Neural cell (in vitro differentiated cells): ENCODE results near the gene JMJD1C. TPM values are rescaled to one million over a fixed set of nuclear protein-coding genes. Genes with fewer than 3 reads are reported as not detected.

Experiments
- H2AFZ ChIP-seq: fragments of 200-600, 300-800 bp; sonication (generic), shearing (Covaris generic); 2 replicates; pipeline ENCODE4 v1.6.0; 2014; ENCODE audit warnings: low read depth, mild to moderate bottlenecking, antibody characterized with exemption, low read length, moderate library complexity
- H3F3A ChIP-seq: fragments of 200-600 bp; shearing (Covaris generic); 2 replicates; pipeline ENCODE4 v1.6.1; 2016; ENCODE audit warnings: mild to moderate bottlenecking, moderate library complexity, mixed read lengths, antibody characterized with exemption, low read length; ENCODE audit not compliant: insufficient read depth, poor library complexity, severe bottlenecking
- H3K27ac ChIP-seq: fragments of 200-600, 300-800 bp; sonication (generic), shearing (Covaris generic); 2 replicates; pipeline ENCODE4 v1.5.1; 2014; ENCODE audit warnings: mild to moderate bottlenecking, low read length, moderate library complexity
- H3K27me3 ChIP-seq: fragments of 300-800, 200-600 bp; sonication (generic), shearing (Covaris generic); 2 replicates; pipeline ENCODE4 v1.6.0; 2014; ENCODE audit warnings: mild to moderate bottlenecking, low read depth, low read length, moderate library complexity; ENCODE audit not compliant: insufficient read depth
- H3K36me3 ChIP-seq: fragments of 300-800, 200-600 bp; sonication (generic), shearing (Covaris generic); 2 replicates; pipeline ENCODE4 v1.5.1; 2014; ENCODE audit warnings: mild to moderate bottlenecking, antibody characterized with exemption, low read length, moderate library complexity; ENCODE audit not compliant: insufficient read depth
- H3K4me2 ChIP-seq: fragments of 300-800, 200-600 bp; sonication (generic), shearing (Covaris generic); 2 replicates; pipeline ENCODE4 v1.6.0; 2014; ENCODE audit warnings: mild to moderate bottlenecking, low read length
- H3K4me3 ChIP-seq: fragments of 300-800, 200-600 bp; sonication (generic), shearing (Covaris generic); 2 replicates; pipeline ENCODE4 v1.5.1; 2014; ENCODE audit warnings: mild to moderate bottlenecking, low read length, moderate library complexity
- H3K79me2 ChIP-seq: fragments of 200-600 bp; shearing (Covaris generic); replicated peaks from 2 replicates; pipeline ENCODE4 v1.6.0; 2014; ENCODE audit warnings: mild to moderate bottlenecking, low read length, moderate library complexity; ENCODE audit not compliant: insufficient read depth
- H3K9ac ChIP-seq: fragments of 300-800, 200-600 bp; sonication (generic), shearing (Covaris generic); 2 replicates; pipeline ENCODE4 v1.6.1; 2016; ENCODE audit warnings: mild to moderate bottlenecking, low read length, mixed read lengths
- H3K9me2 ChIP-seq: fragments of 200-600 bp; shearing (Covaris generic); 2 replicates; pipeline ENCODE4 v1.6.1; 2016; ENCODE audit warnings: mild to moderate bottlenecking, low read length, mixed read lengths; ENCODE audit not compliant: insufficient read depth
- H3K9me3 ChIP-seq: fragments of 200-600, 300-800 bp; sonication (generic), shearing (Covaris generic); 2 replicates; pipeline ENCODE4 v1.6.1; 2016; ENCODE audit warnings: mild to moderate bottlenecking, mixed run types, low read length, moderate library complexity, mixed read lengths
- H4K20me1 ChIP-seq: fragments of 200-600 bp; shearing (Covaris generic); 2 replicates; pipeline ENCODE4 v1.6.1; 2016; ENCODE audit warnings: mild to moderate bottlenecking, mixed run types; ENCODE audit not compliant: insufficient read depth
- EP300 ChIP-seq: fragments of 450-650 bp; conservative IDR thresholded peaks from 2 replicates; pipeline ENCODE4 v1.6.1; 2014; ENCODE audit warnings: antibody characterized with exemption, mild to moderate bottlenecking, moderate library complexity; ENCODE audit not compliant: poor library complexity, severe bottlenecking
- EZH2 ChIP-seq: fragments of 200-600, 300-800 bp; shearing (Covaris generic), sonication (generic); IDR thresholded peaks from 2 replicates; pipeline ENCODE4 v1.6.1; 2014; ENCODE audit warnings: antibody characterized with exemption, low read length, borderline replicate concordance, mild to moderate bottlenecking; ENCODE audit not compliant: insufficient read depth, poor library complexity, severe bottlenecking
- MXI1 ChIP-seq: fragments of 450-650 bp; conservative IDR thresholded peaks from 2 replicates; pipeline ENCODE4 v1.6.1; 2014; ENCODE audit warnings: antibody characterized with exemption, mild to moderate bottlenecking; ENCODE audit not compliant: poor library complexity, severe bottlenecking
- POLR2AphosphoS5 ChIP-seq: IDR thresholded peaks from 2 replicates; pipeline ENCODE4 v1.6.1; 2012
- RAD21 ChIP-seq: fragments of 450-650 bp; conservative IDR thresholded peaks from 2 replicates; pipeline ENCODE4 v1.6.1; 2014; ENCODE audit warnings: antibody characterized with exemption, mild to moderate bottlenecking, moderate library complexity
- SMC3 ChIP-seq: fragments of 450-650 bp; conservative IDR thresholded peaks from 2 replicates; pipeline ENCODE4 v1.6.1; 2014; ENCODE audit warnings: antibody characterized with exemption, mild to moderate bottlenecking, moderate library complexity; ENCODE audit not compliant: poor library complexity
- TAF1 ChIP-seq: IDR thresholded peaks from 2 replicates; pipeline ENCODE4 v1.6.1; 2012; ENCODE audit warnings: low read depth
- polyA plus RNA-seq: library from polyadenylated mRNA; depleted of rRNA; stranded (reverse); fragments of >200 nt; gene quantifications from 2 replicates; pipeline ENCODE4 v1.2.3, GENCODE V29; 2014
- TF ChIP-seq, protein P1 (sequence below): fragments of 450-650 bp; IDR thresholded peaks from 2 replicates; pipeline ENCODE4 v1.5.1; 2014; ENCODE audit warnings: antibody characterized with exemption, mild to moderate bottlenecking, moderate library complexity; ENCODE audit not compliant: poor library complexity, severe bottlenecking
- TF ChIP-seq, protein P2 (sequence below): IDR thresholded peaks from 2 replicates; pipeline ENCODE4 v1.6.1; 2012; ENCODE audit warnings: borderline replicate concordance

JMJD1C gene
- polyA plus RNA-seq, 1 donor from 2014 or later = 108 TPM

- Histone ChIP-seq H4K20me1 (no peaks in the 10 kb centered on the region), H3K9me2 (no peaks in the 10 kb centered on the region), H3K4me3 (no peak overlapping the region), H3K9ac (no peak overlapping the region), H2AFZ (no peak overlapping the region), H3K27ac (no peak overlapping the region), H3K27me3 (no peaks in the 10 kb centered on the region), H3K36me3 (no peaks in the 10 kb centered on the region), H3K9me3 (no peaks in the 10 kb centered on the region), H3K79me2 (peaks cover 43% of the 10 kb centered on the region), H3K4me2 (no peak overlapping the region), H3F3A (no peaks in the 10 kb centered on the region)
- TF ChIP-seq, protein P1, sequence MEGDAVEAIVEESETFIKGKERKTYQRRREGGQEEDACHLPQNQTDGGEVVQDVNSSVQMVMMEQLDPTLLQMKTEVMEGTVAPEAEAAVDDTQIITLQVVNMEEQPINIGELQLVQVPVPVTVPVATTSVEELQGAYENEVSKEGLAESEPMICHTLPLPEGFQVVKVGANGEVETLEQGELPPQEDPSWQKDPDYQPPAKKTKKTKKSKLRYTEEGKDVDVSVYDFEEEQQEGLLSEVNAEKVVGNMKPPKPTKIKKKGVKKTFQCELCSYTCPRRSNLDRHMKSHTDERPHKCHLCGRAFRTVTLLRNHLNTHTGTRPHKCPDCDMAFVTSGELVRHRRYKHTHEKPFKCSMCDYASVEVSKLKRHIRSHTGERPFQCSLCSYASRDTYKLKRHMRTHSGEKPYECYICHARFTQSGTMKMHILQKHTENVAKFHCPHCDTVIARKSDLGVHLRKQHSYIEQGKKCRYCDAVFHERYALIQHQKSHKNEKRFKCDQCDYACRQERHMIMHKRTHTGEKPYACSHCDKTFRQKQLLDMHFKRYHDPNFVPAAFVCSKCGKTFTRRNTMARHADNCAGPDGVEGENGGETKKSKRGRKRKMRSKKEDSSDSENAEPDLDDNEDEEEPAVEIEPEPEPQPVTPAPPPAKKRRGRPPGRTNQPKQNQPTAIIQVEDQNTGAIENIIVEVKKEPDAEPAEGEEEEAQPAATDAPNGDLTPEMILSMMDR = no peak
- TF ChIP-seq MXI1 = no peak
- no peak for TF ChIP-seq TAF1
- TF ChIP-seq SMC3 = no peak
- no peak for TF ChIP-seq EZH2
- TF ChIP-seq, protein P2, sequence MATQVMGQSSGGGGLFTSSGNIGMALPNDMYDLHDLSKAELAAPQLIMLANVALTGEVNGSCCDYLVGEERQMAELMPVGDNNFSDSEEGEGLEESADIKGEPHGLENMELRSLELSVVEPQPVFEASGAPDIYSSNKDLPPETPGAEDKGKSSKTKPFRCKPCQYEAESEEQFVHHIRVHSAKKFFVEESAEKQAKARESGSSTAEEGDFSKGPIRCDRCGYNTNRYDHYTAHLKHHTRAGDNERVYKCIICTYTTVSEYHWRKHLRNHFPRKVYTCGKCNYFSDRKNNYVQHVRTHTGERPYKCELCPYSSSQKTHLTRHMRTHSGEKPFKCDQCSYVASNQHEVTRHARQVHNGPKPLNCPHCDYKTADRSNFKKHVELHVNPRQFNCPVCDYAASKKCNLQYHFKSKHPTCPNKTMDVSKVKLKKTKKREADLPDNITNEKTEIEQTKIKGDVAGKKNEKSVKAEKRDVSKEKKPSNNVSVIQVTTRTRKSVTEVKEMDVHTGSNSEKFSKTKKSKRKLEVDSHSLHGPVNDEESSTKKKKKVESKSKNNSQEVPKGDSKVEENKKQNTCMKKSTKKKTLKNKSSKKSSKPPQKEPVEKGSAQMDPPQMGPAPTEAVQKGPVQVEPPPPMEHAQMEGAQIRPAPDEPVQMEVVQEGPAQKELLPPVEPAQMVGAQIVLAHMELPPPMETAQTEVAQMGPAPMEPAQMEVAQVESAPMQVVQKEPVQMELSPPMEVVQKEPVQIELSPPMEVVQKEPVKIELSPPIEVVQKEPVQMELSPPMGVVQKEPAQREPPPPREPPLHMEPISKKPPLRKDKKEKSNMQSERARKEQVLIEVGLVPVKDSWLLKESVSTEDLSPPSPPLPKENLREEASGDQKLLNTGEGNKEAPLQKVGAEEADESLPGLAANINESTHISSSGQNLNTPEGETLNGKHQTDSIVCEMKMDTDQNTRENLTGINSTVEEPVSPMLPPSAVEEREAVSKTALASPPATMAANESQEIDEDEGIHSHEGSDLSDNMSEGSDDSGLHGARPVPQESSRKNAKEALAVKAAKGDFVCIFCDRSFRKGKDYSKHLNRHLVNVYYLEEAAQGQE = no peak
- TF ChIP-seq RAD21 = no peak
- TF ChIP-seq EP300 = no peak
- TF ChIP-seq POLR2AphosphoS5 = no peak
Measured at GRCh38 chr10:63430091-63430998, 35.4 kb downstream of the JMJD1C start.

DNA sequence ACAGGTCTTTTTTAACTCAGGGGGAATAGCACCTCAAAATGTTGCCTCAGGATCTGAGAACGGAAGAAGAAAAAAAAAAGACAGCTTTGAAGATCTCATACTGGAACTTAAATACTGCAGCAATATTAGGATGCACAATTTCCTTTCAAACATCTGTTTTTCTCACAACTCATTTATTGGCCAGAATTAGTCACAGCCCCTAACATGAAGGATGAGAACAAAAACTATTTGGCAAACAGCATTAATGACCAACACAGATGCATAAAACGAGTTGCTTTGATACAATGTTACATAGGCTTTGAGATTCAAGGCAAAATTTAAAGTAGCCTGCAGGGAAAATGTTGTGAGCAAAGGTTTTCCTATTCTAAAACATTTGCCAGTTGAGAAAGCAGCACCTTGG, 36.5 kb downstream of the JMJD1C start:
- TF ChIP-seq EP300 = no peak
- TF ChIP-seq RAD21 = no peak
- TF ChIP-seq TAF1 = no peak
- no peak for TF ChIP-seq MXI1
- TF ChIP-seq, protein P1 = no peak
- no peak for TF ChIP-seq SMC3
- no peak for TF ChIP-seq EZH2
- TF ChIP-seq, protein P2 = no peak
- TF ChIP-seq POLR2AphosphoS5 = no peak
- H3K27me3 ChIP-seq = no peaks in the 10 kb centered on the region
- H4K20me1 ChIP-seq = peaks cover 2% of the 10 kb centered on the region
- H3K4me2 ChIP-seq = no peak overlapping the region
- H3K36me3 ChIP-seq = no peaks in the 10 kb centered on the region
- H3K27ac ChIP-seq = no peak overlapping the region
- H3F3A ChIP-seq = no peaks in the 10 kb centered on the region
- no peak overlapping the region for H3K4me3 ChIP-seq
- no peaks in the 10 kb centered on the region for H3K9me2 ChIP-seq
- no peak overlapping the region for H3K9ac ChIP-seq
- H2AFZ ChIP-seq = no peak overlapping the region
- peaks cover 53% of the 10 kb centered on the region for H3K79me2 ChIP-seq
- H3K9me3 ChIP-seq = no peaks in the 10 kb centered on the region
